ENCODE data around the gene CDC42EP1.
"Not testable (repeated sequence)": the region's sequence is repeated elsewhere in the genome, so short reads cannot be mapped to it uniquely, and the experiment has no call there.

Gene CDC42EP1

GRCh38 chr22:37594237-37594636 lies 34.0 kb downstream of the CDC42EP1 start:
- DNase-seq (ENCODE audit: low spot score) = no peak
- TF ChIP-seq CTCF (IDR thresholded peaks at IDR 0.05; ENCODE audit: borderline replicate concordance, control extremely low read depth, extremely low read depth, insufficient read depth, missing control alignments) = no peak
- in situ Hi-C loops (cut with MboI; ENCODE audit: low sequenced_read_pairs, unreplicated experiment) = loop anchor here (5.0 kb wide), 1 partner anchor 57 kb away; no protein-coding TSS in a partner anchor

GRCh38 chr22:37599153-37599552 lies 38.9 kb downstream of the CDC42EP1 start:
- in situ Hi-C loops (cut with MboI; ENCODE audit: low sequenced_read_pairs, unreplicated experiment) = no loop called here
- DNase-seq (ENCODE audit: low spot score) = no peak

DNA sequence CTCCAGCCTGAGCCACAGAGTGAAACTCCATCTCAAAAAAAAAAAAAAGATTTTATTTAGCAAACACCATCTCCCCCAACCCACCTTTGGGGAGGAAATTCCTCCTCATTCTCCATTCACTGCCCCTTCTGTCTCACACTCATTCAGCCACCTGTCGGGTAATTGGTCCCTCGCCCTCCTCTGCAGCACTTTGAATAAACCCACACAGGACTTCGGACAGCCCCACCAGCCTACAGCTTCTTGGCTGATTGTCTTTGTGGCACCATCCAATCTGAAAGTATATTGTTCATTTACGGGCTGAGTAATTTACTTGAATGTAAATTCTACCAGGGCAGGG lies 40.9 kb downstream of the CDC42EP1 start:
- in situ Hi-C loops (cut with MboI; ENCODE audit: low sequenced_read_pairs, unreplicated experiment) = no loop called here
- no peak for DNase-seq (ENCODE audit: low spot score)
- TF ChIP-seq CTCF (IDR thresholded peaks at IDR 0.05; ENCODE audit: borderline replicate concordance, control extremely low read depth, extremely low read depth, insufficient read depth, missing control alignments) = no peak

More at GRCh38 chr22:37599153-37599552, 38.9 kb downstream of the CDC42EP1 start:
- no peak for TF ChIP-seq CTCF (IDR thresholded peaks at IDR 0.05; ENCODE audit: borderline replicate concordance, control extremely low read depth, extremely low read depth, insufficient read depth, missing control alignments)

DNA sequence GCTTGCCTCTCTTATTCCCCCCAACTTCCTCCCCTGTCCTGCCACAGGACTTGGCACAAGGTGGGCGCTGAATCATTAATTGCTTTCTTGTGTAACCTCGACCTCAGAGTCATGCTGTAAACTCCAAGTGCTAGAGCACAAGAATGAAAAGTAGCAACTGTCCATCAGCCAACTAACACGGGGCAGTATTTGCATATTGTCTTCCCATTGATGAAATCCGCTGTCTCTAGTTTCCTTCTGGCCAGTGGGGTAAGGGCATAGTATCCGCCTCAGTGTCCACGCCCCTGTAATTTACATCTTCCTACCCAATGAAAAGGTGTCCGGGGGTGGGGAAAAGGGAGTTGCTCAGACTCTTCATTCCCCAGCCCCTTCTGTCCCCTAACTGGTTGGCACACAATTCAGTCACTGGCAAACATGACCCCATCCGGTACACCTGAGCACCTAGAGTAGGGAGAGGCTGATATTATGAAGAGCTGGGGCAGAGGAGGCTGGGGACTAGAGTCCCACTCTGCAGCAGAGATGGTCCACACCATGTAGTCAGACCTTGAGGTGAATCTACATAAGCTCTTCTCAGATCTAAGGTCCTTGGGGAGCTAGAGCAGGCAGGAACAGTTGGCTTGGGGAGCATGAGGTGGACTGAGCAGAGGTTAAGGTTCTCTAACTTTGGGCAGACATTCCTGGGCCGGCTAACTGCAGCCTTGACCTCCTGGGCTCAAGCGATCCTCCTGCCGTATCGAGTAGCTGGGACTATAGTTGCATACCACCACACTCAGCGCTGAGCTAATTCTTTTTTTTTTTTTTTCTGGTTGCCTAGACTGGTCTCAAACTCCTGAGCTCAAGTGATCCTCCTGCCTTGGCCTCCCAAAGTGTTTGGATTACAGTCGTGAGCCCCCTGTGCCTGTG lies 41.5 kb downstream of the CDC42EP1 start:
- in situ Hi-C loops (cut with MboI; ENCODE audit: low sequenced_read_pairs, unreplicated experiment) = no loop called here
- no peak for DNase-seq (ENCODE audit: low spot score)
- no peak for TF ChIP-seq CTCF (IDR thresholded peaks at IDR 0.05; ENCODE audit: borderline replicate concordance, control extremely low read depth, extremely low read depth, insufficient read depth, missing control alignments)

- in situ Hi-C loops (cut with MboI; ENCODE audit: low sequenced_read_pairs, unreplicated experiment); DNase-seq (ENCODE audit: low spot score): not testable (repeated sequence)
These were observed 42.4 kb downstream of the CDC42EP1 start for GRCh38 chr22:37602546-37603277.

- DNase-seq (ENCODE audit: low spot score) = no peak
These were observed 43.8 kb downstream of the CDC42EP1 start for GRCh38 chr22:37604074-37604473.

More at GRCh38 chr22:37604074-37604473, 43.8 kb downstream of the CDC42EP1 start:
- no peak for TF ChIP-seq CTCF (IDR thresholded peaks at IDR 0.05; ENCODE audit: borderline replicate concordance, control extremely low read depth, extremely low read depth, insufficient read depth, missing control alignments)
- in situ Hi-C loops (cut with MboI; ENCODE audit: low sequenced_read_pairs, unreplicated experiment) = no loop called here

All from GM13976 (cell line).